ENCODE measurements around the gene CIAO3.
"Not testable (repeated sequence)": the region's sequence is repeated elsewhere in the genome, so short reads cannot be mapped to it uniquely, and the experiment has no call there.

The CIAO3 gene

GRCh38 chr16:759110-759910, 18.5 kb upstream of the CIAO3 start:
- DNase-seq = no peak

- no peak for DNase-seq
Observed at GRCh38 chr16:756428-756827, 15.6 kb upstream of the CIAO3 start.

- no peak for DNase-seq
Observed at GRCh38 chr16:754656-755055, 13.9 kb upstream of the CIAO3 start.

GRCh38 chr16:754121-754607, 13.4 kb upstream of the CIAO3 start:
- DNase-seq = not testable (repeated sequence)

- no peak for DNase-seq
Observed at GRCh38 chr16:752007-752312, 11.2 kb upstream of the CIAO3 start.

- DNase-seq = no peak
Observed at GRCh38 chr16:751152-752006, 10.6 kb upstream of the CIAO3 start.

GRCh38 chr16:750485-750884, 9.7 kb upstream of the CIAO3 start:
- no peak for DNase-seq

GRCh38 chr16:749010-749409, 8.2 kb upstream of the CIAO3 start:
- no peak for DNase-seq

- DNase-seq = no peak
Observed at GRCh38 chr16:747978-748746, 7.4 kb upstream of the CIAO3 start.

GRCh38 chr16:746637-747036, 5.8 kb upstream of the CIAO3 start:
- DNase-seq = no peak

GRCh38 chr16:745739-746138, 4.9 kb upstream of the CIAO3 start:
- no peak for DNase-seq

GRCh38 chr16:743794-744500, 3.1 kb upstream of the CIAO3 start:
- DNase-seq = no peak

- not testable (repeated sequence) for DNase-seq
Observed at GRCh38 chr16:742894-743293, 2.1 kb upstream of the CIAO3 start.

GRCh38 chr16:741986-742629, 1.3 kb upstream of the CIAO3 start:
- DNase-seq = no peak

- DNase-seq = no peak
Observed at GRCh38 chr16:740459-740763, 386 bp downstream of the CIAO3 start.

GRCh38 chr16:739560-740458, 988 bp downstream of the CIAO3 start:
- no peak for DNase-seq

- DNase-seq = no peak
Observed at GRCh38 chr16:736936-737481, 3.8 kb downstream of the CIAO3 start.

GRCh38 chr16:735982-736453, 4.8 kb downstream of the CIAO3 start:
- DNase-seq = no peak

GRCh38 chr16:734981-735881, 5.6 kb downstream of the CIAO3 start:
- DNase-seq = no peak
